Trophoblast cell (in vitro differentiated cells and primary cell): ENCODE data around the gene SKIC2.
"Not testable (repeated sequence)": the region's sequence is repeated elsewhere in the genome, so short reads cannot be mapped to it uniquely, and the experiment has no call there.

ENCODE experiments used
- DNase-seq, 2 donors: peaks; one replicate each; pipeline ENCODE4 v3.0.0-alpha.2; 2016
- H2AFZ ChIP-seq: 2 replicates; pipeline ENCODE4 v1.6.1; 2013; ENCODE audit warnings: low read length, moderate library complexity, mild to moderate bottlenecking; ENCODE audit not compliant: insufficient read depth, poor library complexity
- H2AK5ac ChIP-seq: 2 replicates; pipeline ENCODE4 v1.6.1; 2013; ENCODE audit warnings: mild to moderate bottlenecking, low read length
- H2BK120ac ChIP-seq: 2 replicates; pipeline ENCODE4 v1.6.1; 2013; ENCODE audit warnings: low read length, mild to moderate bottlenecking, moderate library complexity; ENCODE audit not compliant: insufficient read depth, poor library complexity
- H2BK12ac ChIP-seq: 2 replicates; pipeline ENCODE4 v1.6.1; 2013; ENCODE audit warnings: mild to moderate bottlenecking, low read length, moderate library complexity
- H2BK5ac ChIP-seq: 2 replicates; pipeline ENCODE4 v1.6.1; 2013; ENCODE audit warnings: low read length, low read depth, moderate library complexity, mild to moderate bottlenecking; ENCODE audit not compliant: poor library complexity
- H3K14ac ChIP-seq: 2 replicates; pipeline ENCODE4 v1.6.1; 2013; ENCODE audit warnings: mild to moderate bottlenecking, low read length
- H3K18ac ChIP-seq: 2 replicates; pipeline ENCODE4 v1.6.1; 2013; ENCODE audit warnings: mild to moderate bottlenecking, low read length
- H3K23ac ChIP-seq: 2 replicates; pipeline ENCODE4 v1.6.1; 2013; ENCODE audit warnings: low read length
- H3K27ac ChIP-seq: 2 replicates; pipeline ENCODE4 v1.5.1; 2013; ENCODE audit warnings: low read depth, mild to moderate bottlenecking, inconsistent platforms, low read length, moderate library complexity
- H3K27me3 ChIP-seq: 2 replicates; pipeline ENCODE4 v1.6.1; 2013; ENCODE audit warnings: inconsistent platforms, mild to moderate bottlenecking, low read length, moderate library complexity; ENCODE audit not compliant: insufficient read depth
- H3K36me3 ChIP-seq, 2 experiments: 1 replicate in 1 of 2; 2 replicates in 1 of 2; pipeline ENCODE4 v1.6.1; 2013; ENCODE audit warnings: low read length in 2 of 2, mild to moderate bottlenecking in 2 of 2, moderate library complexity in 1 of 2; ENCODE audit not compliant: insufficient read depth in 2 of 2, control insufficient read depth in 1 of 2
- H3K4ac ChIP-seq: 2 replicates; pipeline ENCODE4 v1.6.1; 2013; ENCODE audit warnings: low read depth, mild to moderate bottlenecking, low read length, moderate library complexity
- H3K4me1 ChIP-seq, 2 experiments: 1 replicate in 1 of 2; 2 replicates in 1 of 2; pipeline ENCODE4 v1.6.1; 2013; ENCODE audit warnings: low read length in 2 of 2, mild to moderate bottlenecking in 2 of 2, moderate library complexity in 1 of 2; ENCODE audit not compliant: insufficient read depth in 2 of 2, control insufficient read depth in 1 of 2
- H3K4me2 ChIP-seq: 2 replicates; pipeline ENCODE4 v1.6.1; 2013; ENCODE audit warnings: inconsistent platforms, mild to moderate bottlenecking, low read length, moderate library complexity
- H3K4me3 ChIP-seq: 2 replicates; pipeline ENCODE4 v1.5.1; 2013; ENCODE audit warnings: mild to moderate bottlenecking, low read depth, low read length, inconsistent platforms
- H3K79me1 ChIP-seq: one replicate; pipeline ENCODE4 v1.6.1; 2013; ENCODE audit warnings: low read length
- H3K79me2 ChIP-seq: 2 replicates; pipeline ENCODE4 v1.6.1; 2013; ENCODE audit warnings: low read length, mild to moderate bottlenecking; ENCODE audit not compliant: control insufficient read depth, insufficient read depth, poor library complexity
- H3K9ac ChIP-seq: 2 replicates; pipeline ENCODE4 v1.6.1; 2013; ENCODE audit warnings: mild to moderate bottlenecking, low read length
- H3K9me3 ChIP-seq: 2 replicates; pipeline ENCODE4 v1.6.1; 2013; ENCODE audit warnings: low read depth, mild to moderate bottlenecking, control low read depth, inconsistent platforms, low read length; ENCODE audit not compliant: insufficient read depth
- H4K12ac ChIP-seq: 2 replicates; pipeline ENCODE4 v1.6.1; 2013; ENCODE audit warnings: low read depth, mild to moderate bottlenecking, low read length, moderate library complexity
- H4K8ac ChIP-seq: 2 replicates; pipeline ENCODE4 v1.6.1; 2013; ENCODE audit warnings: low read depth, mild to moderate bottlenecking, low read length, moderate library complexity
- H4K91ac ChIP-seq: one replicate; pipeline ENCODE4 v1.6.1; 2013; ENCODE audit warnings: low read depth, mild to moderate bottlenecking, low read length, moderate library complexity
- WGBS: extraction: QIAGEN DNeasy Blood & Tissue Kit; methylation state at CpG from one replicate; pipeline ENCODE4 v1.1.7; 2013; ENCODE audit warnings: missing lambda C conversion rate; ENCODE audit not compliant: insufficient read length, insufficient coverage; ENCODE audit errors: extremely low coverage; 5-methylcytosine and 5-hydroxymethylcytosine counted together

SKIC2 gene

DNA sequence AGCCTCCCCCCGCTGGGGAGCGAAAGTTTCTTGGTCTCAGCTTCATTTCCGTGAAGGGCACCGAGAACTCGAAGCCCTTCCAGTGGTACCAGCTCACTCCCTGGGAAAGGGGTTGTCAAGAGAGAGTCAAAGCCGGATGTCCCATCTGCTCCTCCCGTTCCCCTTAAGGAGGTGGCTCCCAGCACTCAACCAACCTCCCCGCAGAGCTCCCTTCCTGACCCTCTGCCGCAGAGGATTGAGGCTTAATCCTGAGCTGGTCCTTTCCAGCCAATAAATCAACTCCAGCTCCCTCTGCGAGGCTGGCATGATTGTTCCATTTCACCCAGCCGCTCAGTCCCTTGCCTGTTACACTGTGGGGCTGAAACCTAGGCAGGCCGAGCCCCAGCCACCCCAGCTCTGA lies 49.6 kb downstream of the SKIC2 start:
- not testable (repeated sequence) for H3K4ac ChIP-seq, H4K12ac ChIP-seq, H3K18ac ChIP-seq, H3K79me2 ChIP-seq, H2AK5ac ChIP-seq, H3K36me3 ChIP-seq, H3K79me1 ChIP-seq, H3K27ac ChIP-seq, H3K9me3 ChIP-seq, H3K4me2 ChIP-seq, H4K8ac ChIP-seq, H2BK120ac ChIP-seq, H2AFZ ChIP-seq, H4K91ac ChIP-seq, H3K4me1 ChIP-seq, H3K27me3 ChIP-seq, H3K23ac ChIP-seq, H3K4me3 ChIP-seq, H3K9ac ChIP-seq, H2BK12ac ChIP-seq, H3K14ac ChIP-seq, DNase-seq, H2BK5ac ChIP-seq
- WGBS: no CpG with 5 or more reads among the region's 12 CpGs

DNA sequence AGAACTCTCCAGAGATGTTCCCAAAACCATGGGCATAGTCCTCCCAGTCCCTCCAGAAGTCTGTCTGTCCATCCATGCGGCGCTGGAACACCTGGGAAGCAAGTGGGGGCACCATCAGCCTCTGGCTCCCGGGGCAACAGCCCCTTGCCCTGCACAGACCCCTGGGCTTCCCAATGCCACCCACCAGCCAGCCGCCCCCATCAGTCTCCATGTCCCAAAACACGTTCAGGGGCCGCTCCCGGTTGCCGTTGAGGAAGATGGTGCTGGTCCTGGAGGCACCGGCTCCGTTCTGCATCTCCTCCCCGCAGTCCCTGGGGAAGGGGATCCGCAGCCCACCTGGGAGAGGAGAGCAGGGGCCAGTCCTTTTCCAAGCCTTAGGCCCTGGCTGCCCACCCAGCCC lies 50.6 kb downstream of the SKIC2 start:
- not testable (repeated sequence) for H2AK5ac ChIP-seq, H3K18ac ChIP-seq, H3K4me1 ChIP-seq, H3K9me3 ChIP-seq, H2BK120ac ChIP-seq, H3K4ac ChIP-seq, H3K4me2 ChIP-seq, H3K14ac ChIP-seq, H3K4me3 ChIP-seq, H3K23ac ChIP-seq, H3K27ac ChIP-seq, H3K9ac ChIP-seq, H4K91ac ChIP-seq, H2BK12ac ChIP-seq, DNase-seq, H3K36me3 ChIP-seq, H4K12ac ChIP-seq, H2BK5ac ChIP-seq, H4K8ac ChIP-seq, H3K79me1 ChIP-seq, H3K79me2 ChIP-seq, H2AFZ ChIP-seq, H3K27me3 ChIP-seq
- WGBS: no CpG with 5 or more reads among the region's 12 CpGs

DNA sequence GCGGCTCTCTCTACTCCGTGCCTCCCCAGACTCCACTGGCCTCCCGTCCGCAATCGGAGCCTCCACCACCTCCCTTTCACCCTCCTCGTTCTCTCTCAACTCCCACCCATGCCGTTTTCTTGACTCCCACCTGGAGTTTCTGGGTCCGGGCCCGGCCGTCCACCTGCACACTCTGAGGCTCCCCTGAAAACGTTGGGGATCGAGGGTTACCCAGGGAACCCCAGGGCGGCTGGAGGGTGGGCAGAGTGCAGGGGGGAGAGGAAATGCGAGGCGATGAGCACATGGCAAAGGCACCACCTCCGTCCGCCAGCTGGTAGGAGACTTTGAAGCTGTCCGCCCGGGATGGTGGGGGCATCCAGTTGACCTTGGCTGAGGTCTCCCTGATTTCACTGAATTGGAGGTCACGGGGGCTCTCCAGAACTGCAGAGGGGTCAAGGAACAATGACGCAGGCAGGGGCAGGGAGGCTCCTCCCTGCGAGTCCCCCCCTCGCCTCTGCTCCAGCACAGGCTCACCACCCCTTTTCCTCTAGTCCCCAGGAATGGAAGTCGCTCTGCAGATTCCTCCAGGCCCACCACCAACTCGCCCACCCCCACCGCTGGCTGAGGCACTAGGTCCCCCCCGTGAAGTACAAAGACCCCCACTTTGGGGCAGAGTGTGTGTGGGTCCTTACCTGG lies 52.0 kb downstream of the SKIC2 start:
- H3K27me3 ChIP-seq, H4K91ac ChIP-seq, H3K79me2 ChIP-seq, H3K4me2 ChIP-seq, H2AFZ ChIP-seq, H3K4me1 ChIP-seq, H3K23ac ChIP-seq, H3K9me3 ChIP-seq, H2AK5ac ChIP-seq, H2BK12ac ChIP-seq, H3K18ac ChIP-seq, H4K8ac ChIP-seq, H3K4ac ChIP-seq, H3K79me1 ChIP-seq, H3K4me3 ChIP-seq, H2BK5ac ChIP-seq, DNase-seq, H3K27ac ChIP-seq, H4K12ac ChIP-seq, H3K36me3 ChIP-seq, H3K9ac ChIP-seq, H3K14ac ChIP-seq, H2BK120ac ChIP-seq: not testable (repeated sequence)
- no CpG with 5 or more reads among the region's 27 CpGs for WGBS

DNA sequence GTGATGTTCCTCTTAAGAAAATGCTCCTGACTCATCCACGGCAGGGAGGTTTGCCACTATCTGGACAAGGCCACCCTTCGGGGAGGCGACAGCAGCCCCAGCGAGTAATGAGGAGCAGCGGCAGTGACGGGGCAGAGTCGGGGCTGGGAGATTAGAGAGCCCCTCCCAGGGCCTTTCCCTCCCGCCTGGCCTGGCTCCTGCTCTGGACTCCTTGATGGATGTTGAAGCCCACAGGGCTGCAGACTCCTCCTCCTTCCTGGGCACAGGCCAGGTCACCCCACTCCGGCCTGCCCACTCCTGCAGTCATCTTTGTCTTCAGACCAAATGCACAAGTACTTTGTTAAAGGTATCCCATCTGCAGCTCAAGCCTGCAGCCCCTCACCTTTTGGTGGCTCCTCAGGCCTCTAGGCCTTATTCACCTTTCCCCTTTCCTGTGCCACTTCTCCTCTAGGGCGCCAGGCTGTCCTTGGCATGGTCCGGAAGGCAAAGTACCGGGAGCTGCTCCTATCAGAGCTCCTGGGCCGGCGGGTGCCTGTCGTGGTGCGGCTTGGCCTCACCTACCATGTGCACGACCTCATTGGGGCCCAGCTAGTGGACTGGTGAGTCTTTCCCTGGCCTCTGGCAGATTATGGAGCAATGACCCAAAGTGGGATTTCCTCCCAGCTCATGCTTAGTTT lies 54.1 kb downstream of the SKIC2 start:
- H3K27ac ChIP-seq, H4K8ac ChIP-seq, H3K4me1 ChIP-seq, H2AK5ac ChIP-seq, H3K36me3 ChIP-seq, H3K4me2 ChIP-seq, H3K27me3 ChIP-seq, H3K4me3 ChIP-seq, H3K9ac ChIP-seq, H2BK12ac ChIP-seq, H2BK120ac ChIP-seq, H3K9me3 ChIP-seq, H2BK5ac ChIP-seq, H4K91ac ChIP-seq, H3K14ac ChIP-seq, H2AFZ ChIP-seq, H3K79me2 ChIP-seq, H3K79me1 ChIP-seq, H4K12ac ChIP-seq, DNase-seq, H3K23ac ChIP-seq, H3K18ac ChIP-seq, H3K4ac ChIP-seq: not testable (repeated sequence)
- no CpG with 5 or more reads among the region's 17 CpGs for WGBS
